Kidney epithelial cell (primary cell): ENCODE results near the gene IKBKE. TPM values are rescaled to one million over a fixed set of nuclear protein-coding genes. Genes with fewer than 3 reads are reported as not detected.

Experiments used
- DNase-seq: peaks from one replicate; pipeline ENCODE4 v3.0.0-alpha.2; 2010; ENCODE audit warnings: low read depth
- H3K27me3 ChIP-seq: 2 replicates; pipeline ENCODE4 v1.6.0; 2011; ENCODE audit warnings: low read length; ENCODE audit not compliant: control insufficient read depth, insufficient read depth
- H3K36me3 ChIP-seq: 2 replicates; pipeline ENCODE4 v1.5.1; 2011; ENCODE audit warnings: low read length; ENCODE audit not compliant: control insufficient read depth, insufficient read depth
- H3K4me3 ChIP-seq: 2 replicates; pipeline ENCODE4 v1.5.1; 2011; ENCODE audit warnings: low read depth, mild to moderate bottlenecking, control low read depth, low read length
- CTCF ChIP-seq: IDR thresholded peaks from 2 replicates; pipeline ENCODE4 v1.5.1; 2011; ENCODE audit warnings: mild to moderate bottlenecking, moderate library complexity, low read length, control low read depth, inconsistent platforms; ENCODE audit not compliant: insufficient read depth, poor library complexity, severe bottlenecking
- total RNA-seq: library from RNA; depleted of rRNA; stranded (reverse); fragments of >200 nt; gene quantifications from 2 replicates; pipeline ENCODE4 v1.2.3, GENCODE V29; 2015

The IKBKE gene
- total RNA-seq, 1 donor from 2014 or later: 33.2 TPM

DNA sequence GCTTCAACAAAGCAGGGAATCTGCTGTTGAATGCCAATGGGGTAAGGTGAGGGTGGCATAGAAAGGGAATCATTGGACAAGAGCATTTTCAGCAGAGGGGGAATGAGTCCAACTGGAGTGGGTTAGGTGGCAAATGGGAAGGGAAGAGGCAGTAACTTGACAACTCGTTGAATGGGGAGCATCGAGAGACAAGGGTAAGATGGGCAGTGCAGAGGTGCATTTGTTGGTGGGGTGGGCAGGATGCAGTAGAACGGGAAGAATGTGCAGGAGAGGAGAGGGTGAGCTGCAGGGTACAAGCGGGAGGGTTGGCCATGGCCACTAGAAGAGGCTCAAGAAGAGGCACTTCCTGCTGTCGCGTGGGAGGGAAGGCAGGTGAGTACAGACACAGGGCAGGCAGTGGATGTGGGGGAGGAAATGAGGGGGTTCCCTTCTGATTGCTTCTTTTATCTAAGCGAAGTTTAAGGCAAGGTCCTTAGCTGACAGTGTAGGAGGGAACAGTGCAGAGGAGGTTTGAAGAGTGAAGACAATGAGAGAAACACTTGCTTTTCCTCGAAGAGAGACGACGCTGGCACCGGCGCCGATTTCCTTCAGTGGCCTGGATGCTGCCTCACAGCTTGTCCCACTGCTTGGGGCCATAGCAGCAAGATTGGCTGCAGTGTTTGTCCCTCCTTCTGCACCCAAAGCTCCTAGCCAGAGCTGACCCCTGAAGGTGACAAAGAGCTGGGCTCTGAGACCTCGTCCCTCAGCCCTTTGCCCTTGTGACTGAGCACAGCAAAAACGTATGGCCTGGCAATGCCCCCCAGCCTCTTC lies 3.2 kb upstream of the IKBKE start:
- Histone ChIP-seq H3K36me3 (no peaks in the 10 kb centered on the region), H3K27me3 (no peaks in the 10 kb centered on the region), H3K4me3 (no peak overlapping the region)
- DNase-seq: no peak
- TF ChIP-seq CTCF: no peak

- H3K27me3 ChIP-seq: no peaks in the 10 kb centered on the region
- no peak for DNase-seq
- no peak overlapping the region for H3K4me3 ChIP-seq
- no peak for TF ChIP-seq CTCF
- no peaks in the 10 kb centered on the region for H3K36me3 ChIP-seq
Measured at GRCh38 chr1:206467915-206468314, 2.4 kb upstream of the IKBKE start.

- H3K27me3 ChIP-seq: no peaks in the 10 kb centered on the region
- no peak for DNase-seq
- H3K4me3 ChIP-seq: no peak overlapping the region
- no peaks in the 10 kb centered on the region for H3K36me3 ChIP-seq
- TF ChIP-seq CTCF: no peak
Measured at GRCh38 chr1:206468571-206468970, 1.7 kb upstream of the IKBKE start.

DNA sequence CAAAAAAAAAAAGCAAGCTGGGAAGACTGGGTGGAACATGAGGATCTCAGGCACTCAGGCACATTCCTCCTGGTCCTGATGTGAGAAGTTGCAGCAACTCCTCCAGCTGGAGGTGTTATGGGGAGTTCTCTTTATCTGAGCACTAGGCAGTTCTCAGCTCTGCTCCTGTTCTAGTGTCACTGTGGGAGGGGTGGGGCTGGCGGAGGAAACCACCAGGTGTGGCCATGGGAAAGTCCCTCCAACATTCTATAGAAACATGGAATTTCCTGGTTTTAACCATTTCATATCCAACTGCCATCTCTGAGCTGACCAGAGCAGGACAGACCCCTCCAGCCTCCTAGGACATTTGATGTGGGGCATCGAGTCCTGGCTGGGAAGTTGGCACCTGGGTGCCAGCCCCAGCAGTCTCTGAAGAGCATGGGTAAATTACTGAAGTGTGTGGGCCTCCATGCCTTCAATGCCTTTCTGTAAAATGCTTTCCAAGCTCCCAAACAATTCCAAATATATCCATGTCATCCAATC lies 804 bp upstream of the IKBKE start:
- no peak overlapping the region for H3K4me3 ChIP-seq
- H3K36me3 ChIP-seq: no peaks in the 10 kb centered on the region
- DNase-seq: no peak

DNA sequence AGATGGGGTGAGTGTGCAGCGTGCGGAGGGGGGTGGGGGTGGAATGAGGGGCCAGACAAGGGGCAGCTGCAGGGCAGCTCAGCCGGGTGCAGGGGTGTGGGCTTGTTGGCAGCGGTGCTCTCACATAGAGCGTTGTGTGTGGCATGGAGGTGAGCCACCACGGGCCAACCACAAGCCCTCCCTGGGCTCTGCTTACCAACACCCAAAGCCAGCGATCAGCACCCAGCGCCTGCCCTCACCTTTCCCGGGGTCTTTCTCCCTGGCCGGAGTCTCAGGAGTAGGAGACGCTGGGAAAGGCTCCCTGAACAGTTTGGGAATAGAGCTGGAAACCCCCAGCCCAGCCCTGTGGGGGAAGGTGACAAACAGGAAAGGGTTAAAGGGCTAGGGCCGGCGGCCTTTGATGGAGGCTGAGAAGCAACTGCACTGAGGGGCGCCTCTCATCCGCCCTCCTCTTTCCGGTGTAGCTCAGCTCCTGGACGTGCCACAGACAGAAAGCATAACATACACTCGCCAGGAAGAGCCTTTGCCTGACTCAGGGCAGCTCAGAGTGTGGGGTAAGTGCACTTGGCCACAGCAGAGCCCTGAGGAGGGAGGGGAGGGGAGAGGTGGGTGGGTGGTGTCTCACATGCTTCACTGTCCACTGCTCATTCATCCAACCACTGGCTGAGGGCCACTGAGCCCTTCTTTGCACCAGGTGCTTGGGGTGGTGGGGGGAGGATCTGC lies 577 bp downstream of the IKBKE start:
- peak; percentile 82 for DNase-seq
- Histone ChIP-seq H3K4me3 (peak overlapping the region; percentile 66), H3K27me3 (no peaks in the 10 kb centered on the region), H3K36me3 (no peaks in the 10 kb centered on the region)
- TF ChIP-seq CTCF: no peak

More for the DNA sequence above, 804 bp upstream of the IKBKE start:
- H3K27me3 ChIP-seq: no peaks in the 10 kb centered on the region
- no peak for TF ChIP-seq CTCF
